Inferior parietal cortex (tissue), 1 donor: ENCODE measurements around the gene ETV2.
A peak's percentile ranks its signal among the peaks of the same experiment; 100 is the strongest.
"Not testable (repeated sequence)": the region's sequence is repeated elsewhere in the genome, so short reads cannot be mapped to it uniquely, and the experiment has no call there.

Experiments used
- DNase-seq: peaks from one replicate; pipeline ENCODE4 v3.0.0-alpha.2; 2016; ENCODE audit errors: extremely low spot score

ETV2 gene

GRCh38 chr19:35628264-35628564 lies 13.3 kb upstream of the ETV2 start:
- DNase-seq = no peak

DNA sequence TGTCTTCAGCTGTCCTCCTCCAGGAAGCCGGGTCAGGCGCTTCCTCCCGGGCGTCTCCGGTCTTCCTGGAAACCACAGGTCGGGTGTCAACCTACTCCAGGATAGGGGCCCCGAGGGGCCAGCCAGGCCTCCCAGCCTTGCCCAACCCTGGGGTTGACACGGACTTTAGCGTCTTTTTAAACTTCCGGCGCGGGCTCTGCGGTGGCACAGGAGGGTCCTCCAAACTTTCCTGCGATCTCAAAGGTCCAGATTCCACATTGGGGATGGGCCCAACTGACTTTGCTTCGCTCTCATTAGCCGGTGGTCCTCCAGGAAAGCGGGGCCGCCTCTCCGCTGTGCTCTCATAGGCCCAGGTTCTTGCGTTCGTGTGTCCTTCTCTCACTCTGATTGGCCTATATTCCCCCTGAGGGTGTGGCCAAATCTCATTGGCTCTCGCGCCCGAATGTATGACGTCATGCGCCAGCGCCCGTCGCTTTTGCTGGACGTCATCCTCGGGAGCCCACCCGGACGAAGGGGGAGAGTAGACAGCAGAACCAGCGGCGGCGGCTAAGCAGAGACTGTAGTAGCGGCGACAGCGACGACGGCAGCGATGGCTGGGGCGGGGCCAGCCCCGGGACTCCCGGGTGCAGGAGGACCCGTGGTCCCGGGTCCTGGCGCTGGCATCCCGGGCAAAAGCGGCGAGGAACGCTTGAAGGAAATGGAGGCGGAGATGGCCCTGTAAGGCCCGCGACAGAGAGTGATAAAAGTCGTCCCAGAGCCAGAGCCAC lies 12.8 kb upstream of the ETV2 start, which contains the start of gene RBM42:
RBM42 (plus strand) TSS at position 472 of the 767 bp plus-strand sequence; CDS start at position 590, 118 bp downstream.
- peak; percentile 99 for DNase-seq

GRCh38 chr19:35629332-35629633 lies 12.3 kb upstream of the ETV2 start:
- DNase-seq = no peak

GRCh38 chr19:35633727-35634440 lies 7.7 kb upstream of the ETV2 start:
- no peak for DNase-seq

DNA sequence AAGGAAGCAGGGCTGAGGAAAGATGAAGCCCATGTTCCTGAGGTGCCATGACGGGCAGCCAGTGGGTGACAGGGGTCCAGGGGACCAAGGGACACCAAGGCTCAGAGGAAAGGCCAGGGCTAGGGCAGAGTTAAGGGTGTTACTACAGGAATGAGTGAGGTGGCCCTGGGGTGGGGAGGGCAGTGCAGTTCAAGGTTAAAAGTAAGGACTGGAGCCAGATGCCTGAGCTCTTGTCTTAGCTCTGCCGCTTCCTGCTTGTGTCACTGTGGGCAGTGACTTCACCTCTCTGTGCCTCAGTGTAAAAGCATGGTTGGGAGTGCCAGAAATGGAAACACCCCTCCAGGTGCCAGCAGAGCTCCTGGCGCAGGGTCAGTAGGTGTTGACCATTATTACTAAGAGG lies 4.9 kb upstream of the ETV2 start:
- no peak for DNase-seq

DNA sequence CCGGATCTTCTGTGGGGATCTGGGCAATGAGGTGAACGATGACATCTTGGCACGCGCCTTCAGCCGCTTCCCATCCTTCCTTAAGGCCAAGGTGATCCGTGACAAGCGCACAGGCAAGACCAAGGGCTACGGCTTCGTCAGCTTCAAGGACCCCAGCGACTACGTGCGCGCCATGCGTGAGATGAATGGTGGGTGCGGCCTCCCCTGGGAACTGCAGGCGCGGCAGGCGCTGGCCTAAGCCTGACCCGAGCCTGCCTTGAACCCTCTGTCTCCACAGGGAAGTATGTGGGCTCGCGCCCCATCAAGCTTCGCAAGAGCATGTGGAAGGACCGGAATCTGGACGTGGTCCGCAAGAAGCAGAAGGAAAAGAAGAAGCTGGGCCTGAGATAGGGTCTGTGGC lies 4.4 kb upstream of the ETV2 start:
- no peak for DNase-seq

- DNase-seq = no peak
Observed at GRCh38 chr19:35639321-35639639, 2.3 kb upstream of the ETV2 start.

DNA sequence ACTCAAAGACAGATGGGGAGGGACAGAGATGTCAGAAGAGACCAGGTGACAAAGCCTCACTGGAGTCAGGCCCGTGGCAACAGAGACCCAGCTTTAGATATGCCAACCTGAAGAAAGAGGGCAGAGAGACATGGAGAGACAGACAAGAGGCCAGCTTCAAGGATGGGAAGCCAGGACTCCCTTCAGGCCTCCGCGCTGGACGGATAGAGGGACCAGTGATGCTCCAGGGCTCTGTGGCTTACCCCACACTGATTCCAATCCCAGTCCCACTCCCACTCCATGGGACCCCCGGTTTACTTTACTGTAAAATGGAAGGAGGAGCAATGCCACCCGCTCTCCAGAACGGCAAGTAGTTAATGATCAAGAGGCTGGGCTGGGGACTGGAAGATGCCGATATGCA lies 1.7 kb upstream of the ETV2 start:
- DNase-seq = no peak

DNA sequence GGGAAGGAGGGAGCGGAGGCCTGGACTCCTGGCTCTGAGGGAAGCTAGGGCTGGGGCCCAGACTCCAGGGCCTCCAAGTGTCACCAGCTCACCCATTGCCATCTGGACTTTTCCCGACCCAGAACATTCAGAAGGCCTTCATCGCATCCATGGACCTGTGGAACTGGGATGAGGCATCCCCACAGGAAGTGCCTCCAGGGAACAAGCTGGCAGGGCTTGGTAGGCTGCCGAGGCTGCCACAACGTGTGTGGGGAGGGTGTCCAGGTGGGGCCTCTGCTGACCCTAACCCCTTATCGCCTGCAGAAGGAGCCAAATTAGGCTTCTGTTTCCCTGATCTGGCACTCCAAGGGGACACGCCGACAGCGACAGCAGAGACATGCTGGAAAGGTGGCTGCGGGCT lies 767 bp downstream of the ETV2 start:
- DNase-seq = no peak

DNA sequence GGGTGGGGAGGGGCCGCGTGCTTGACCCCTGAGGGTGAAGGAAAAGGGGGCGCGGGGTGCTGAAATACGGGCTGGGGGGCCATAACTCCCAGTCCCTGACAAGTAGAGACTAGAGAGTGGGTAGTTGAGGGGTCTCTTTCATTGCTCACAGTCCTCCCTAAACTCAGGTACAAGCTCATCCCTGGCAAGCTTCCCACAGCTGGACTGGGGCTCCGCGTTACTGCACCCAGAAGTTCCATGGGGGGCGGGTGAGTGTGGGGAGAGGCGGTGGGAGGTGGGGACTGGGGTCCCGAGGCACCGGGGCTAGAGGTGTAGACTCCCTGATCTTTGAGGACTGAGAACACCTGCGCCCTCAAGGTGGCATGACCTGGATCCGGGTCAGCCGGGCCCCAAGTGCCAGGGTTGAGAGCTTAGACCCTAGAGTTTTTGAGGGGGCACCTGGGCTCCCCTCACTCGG lies 1.3 kb downstream of the ETV2 start:
- DNase-seq = no peak

DNA sequence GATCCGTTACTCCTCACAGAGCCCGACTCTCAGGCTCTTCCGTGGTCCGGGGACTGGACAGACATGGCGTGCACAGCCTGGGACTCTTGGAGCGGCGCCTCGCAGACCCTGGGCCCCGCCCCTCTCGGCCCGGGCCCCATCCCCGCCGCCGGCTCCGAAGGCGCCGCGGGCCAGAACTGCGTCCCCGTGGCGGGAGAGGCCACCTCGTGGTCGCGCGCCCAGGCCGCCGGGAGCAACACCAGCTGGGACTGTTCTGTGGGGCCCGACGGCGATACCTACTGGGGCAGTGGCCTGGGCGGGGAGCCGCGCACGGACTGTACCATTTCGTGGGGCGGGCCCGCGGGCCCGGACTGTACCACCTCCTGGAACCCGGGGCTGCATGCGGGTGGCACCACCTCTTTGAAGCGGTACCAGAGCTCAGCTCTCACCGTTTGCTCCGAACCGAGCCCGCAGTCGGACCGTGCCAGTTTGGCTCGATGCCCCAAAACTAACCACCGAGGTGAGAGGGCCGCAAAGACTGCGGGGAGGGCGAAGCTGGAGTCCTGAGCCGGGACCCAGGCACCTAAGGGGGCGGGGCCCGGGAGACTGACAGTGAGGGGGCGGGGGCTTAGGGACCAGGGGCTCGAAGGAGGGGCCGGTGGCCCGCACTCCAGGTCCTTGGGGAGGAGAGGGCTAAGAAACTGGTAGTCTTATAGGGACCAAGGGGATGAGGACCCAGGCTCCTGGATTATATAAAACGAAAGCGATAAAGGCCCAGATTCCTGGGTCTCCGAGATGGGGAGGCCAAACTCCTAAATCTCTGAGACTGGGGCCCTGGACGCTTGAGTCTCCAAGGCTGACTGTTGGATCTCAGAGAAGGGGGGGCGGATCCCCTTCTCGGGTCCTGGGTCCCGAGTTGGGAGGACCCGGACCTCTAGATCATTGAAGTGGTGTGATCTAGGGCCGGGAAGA lies 2.0 kb downstream of the ETV2 start:
- peak; percentile 27 for DNase-seq

- peak; percentile 57 for DNase-seq
Observed at GRCh38 chr19:35644206-35644986, 2.9 kb downstream of the ETV2 start.

- no peak for DNase-seq
Observed at GRCh38 chr19:35644987-35645679, 3.6 kb downstream of the ETV2 start.

GRCh38 chr19:35645680-35646511 lies 4.4 kb downstream of the ETV2 start:
- no peak for DNase-seq

DNA sequence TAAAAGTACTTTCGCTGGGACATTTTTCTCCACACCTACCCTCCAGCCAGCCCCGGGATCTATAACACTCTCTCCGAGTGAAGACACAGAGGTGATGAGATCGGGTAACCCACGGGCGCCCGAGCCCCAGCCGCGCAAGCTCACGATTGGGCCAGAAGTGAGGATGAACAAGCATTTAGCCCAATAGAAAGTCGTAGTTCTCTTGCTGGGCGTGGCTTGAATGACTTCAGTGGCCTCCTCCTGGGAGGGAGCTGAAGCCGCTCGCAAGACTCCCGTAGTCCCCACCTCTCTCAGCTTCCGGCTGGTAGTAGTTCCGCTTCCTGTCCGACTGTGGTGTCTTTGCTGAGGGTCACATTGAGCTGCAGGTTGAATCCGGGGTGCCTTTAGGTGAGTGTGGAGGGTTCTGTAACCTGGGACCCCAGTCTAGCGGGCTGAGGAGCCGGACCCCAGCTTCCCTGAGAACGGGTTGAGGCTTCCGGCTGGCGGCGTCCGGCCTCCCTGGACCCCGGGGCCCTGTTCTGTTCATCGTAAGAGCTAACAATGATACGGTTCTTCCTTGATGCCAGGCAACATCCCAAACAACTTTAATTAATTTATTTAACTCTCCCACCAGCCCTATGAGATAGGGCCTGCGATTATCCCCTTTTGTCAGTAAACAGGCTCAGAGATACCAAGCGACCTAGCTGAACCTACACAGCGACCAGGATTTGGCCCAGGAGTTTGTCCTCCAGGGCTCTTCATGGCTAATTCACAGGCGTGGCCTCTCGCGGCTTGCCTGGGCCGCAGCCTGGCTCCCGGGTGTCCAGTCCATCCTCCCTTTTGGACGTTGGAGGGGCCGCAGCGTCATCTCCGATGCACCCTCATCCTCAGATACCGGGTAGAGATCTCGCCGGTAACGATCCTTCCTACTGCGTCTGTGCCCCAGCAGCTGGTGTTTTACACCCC lies 6.7 kb downstream of the ETV2 start, which contains the start of gene COX6B1:
COX6B1 (plus strand) TSS at position 307 of the 945 bp plus-strand sequence. CDS start 2,921 bp downstream, outside the sequence.
- peak; percentile 99 for DNase-seq

GRCh38 chr19:35650581-35650980 lies 9.0 kb downstream of the ETV2 start:
- DNase-seq = no peak

DNA sequence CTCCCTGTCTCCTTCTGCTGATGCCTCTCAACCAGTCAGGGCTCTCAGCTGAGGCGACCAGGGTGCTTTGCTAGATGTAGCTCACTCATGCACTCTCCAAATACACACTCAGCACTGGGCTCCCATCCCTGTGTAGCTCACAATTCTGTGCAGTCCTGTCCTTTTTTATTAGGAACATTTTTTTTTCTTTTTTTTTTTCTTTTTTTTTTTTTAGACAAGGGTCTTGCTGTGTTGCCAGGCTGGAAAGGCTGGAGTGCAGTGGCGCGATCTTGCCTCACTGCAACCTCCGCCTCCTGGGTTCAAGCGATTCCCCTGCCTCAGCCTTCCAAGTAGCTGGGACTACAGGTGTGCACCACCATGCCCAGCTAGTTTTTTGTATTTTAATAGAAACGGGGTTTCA lies 13.3 kb downstream of the ETV2 start:
- DNase-seq = not testable (repeated sequence)

GRCh38 chr19:35655600-35655999 lies 14.1 kb downstream of the ETV2 start:
- DNase-seq = no peak

DNA sequence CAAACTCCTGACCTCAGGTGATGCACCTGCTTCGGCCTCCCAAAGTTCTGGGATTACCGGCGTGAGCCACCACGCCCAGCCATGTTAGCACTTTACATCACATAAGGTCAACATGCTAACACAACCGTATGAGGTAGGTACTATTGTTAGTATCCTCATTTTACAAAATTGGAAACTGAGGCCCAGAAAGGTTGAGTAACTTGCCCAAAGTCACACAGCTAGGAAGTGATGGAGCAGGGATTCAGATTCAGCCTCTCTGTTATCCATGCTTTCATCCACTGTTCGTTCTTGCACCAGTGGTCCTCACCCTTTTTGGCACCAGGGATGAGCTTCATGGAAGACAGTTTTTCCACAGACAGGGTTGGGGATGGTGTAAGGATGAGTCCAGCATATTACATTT lies 15.2 kb downstream of the ETV2 start:
- DNase-seq = no peak
